GM21381 (cell line): ENCODE results near the gene TMEM187.

Experiments used
- ATAC-seq: cut with Tn5 transposase; IDR thresholded peaks from one replicate; pipeline ENCODE4 v1.9.1; 2021; ENCODE audit warnings: mild to moderate bottlenecking, moderate library complexity; ENCODE audit not compliant: unreplicated experiment

The TMEM187 gene

GRCh38 chrX:153934762-153935325 is 37.7 kb upstream of the TMEM187 start, which contains the start of gene NAA10:
Gene NAA10, minus strand, starts transcription at chrX:153935037. Its CDS starts 133 bp downstream, at chrX:153934904.
- peak; percentile 87 for ATAC-seq

DNA sequence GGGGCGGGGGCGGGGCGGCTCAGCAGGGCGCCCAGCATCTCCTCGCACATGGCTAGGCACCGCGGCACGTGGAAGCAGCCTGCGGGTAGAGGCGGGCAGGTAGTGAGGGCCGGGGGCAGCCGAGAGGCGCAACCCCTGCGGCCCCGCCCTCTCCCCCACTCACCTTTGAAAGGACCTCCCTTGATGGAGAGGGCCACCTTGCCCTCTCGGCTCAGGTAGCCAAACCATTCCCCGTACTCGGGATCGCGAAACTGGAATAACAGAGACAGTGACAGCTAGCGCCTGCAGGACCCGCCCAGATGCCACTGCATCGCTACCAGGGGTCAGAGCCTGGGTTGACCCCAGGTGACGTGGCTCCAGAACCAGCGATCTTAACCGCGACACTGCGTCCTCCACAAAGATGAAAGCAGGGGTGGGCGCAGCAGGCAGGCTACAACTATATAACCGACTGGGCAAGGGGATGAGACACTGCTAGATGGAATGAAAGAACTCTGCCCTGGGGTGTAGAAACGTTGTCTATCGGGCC is 37.2 kb upstream of the TMEM187 start:
- no peak for ATAC-seq

GRCh38 chrX:153937056-153937455 is 35.5 kb upstream of the TMEM187 start:
- no peak for ATAC-seq

DNA sequence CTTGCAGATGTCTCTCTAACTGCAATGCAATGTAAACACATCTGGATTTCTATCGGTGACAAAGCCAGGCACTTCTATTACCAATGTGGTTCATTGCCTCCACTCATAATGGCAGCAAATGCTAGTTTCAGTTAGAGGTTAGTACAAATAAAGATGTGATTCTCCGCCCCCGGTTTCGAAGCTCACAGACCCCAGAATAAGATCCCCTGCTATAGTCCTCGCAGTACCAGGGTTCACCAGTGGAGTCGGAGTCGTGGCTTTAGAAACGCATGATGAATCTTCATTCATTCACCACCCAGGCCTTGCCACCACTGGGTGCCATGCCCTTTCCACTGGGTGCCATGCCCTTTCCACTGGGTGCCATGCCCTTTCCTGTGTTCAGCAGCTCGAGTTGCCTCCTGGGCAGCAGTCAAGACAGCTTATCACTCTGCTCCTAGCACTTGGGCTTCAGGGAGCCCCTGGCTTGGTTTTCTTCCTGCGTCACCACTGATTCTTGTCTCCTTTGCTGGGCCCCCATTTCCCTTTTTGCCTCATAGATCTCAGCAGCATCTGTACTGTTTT is 34.2 kb upstream of the TMEM187 start:
- no peak for ATAC-seq

- no peak for ATAC-seq
Observed at GRCh38 chrX:153939573-153939972, 33.0 kb upstream of the TMEM187 start.

DNA sequence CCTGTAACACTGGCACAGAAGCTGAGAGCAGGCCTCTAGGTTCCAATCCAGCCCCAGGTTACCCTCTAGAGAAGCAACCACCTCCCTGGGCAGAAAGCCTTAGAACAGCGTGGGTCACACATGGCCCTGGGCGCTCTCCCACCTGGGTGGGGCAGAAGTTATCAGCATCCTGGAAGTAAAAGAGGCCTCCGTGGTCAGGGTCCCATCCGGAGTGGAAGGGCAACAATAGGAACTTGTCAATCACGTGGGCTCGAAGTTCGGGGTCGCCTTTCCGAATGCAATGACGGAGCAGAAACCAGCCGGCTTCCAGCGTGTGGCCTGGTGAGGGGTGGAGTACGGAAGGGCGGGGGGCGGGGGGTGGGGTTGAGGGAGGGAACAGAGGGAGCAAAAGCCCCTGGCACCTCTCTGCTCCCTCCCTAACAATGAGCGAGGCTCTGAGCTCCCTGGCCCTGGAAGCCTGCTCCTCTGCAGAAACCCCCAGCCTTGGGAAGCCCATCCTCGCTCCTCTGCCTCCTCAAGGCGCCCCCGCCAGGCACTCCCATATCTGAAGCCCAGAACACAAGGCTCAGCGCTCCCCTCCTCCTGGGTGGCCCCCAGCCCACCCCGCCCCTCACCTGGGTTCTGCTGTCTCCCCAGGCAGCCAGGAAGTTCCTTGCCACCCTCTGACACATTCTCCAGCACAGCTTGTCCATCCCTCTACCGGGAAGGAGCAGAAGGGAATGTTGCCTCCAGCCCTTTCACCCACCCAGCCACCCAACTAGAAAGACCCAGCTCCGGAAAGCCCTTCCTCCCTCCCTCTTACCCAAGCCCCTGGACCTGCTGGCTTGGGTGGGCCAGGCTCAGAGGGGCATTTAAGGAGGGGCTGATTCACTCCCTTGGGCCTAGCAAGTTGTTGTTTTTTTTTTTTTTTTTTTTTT is 31.0 kb upstream of the TMEM187 start:
- ATAC-seq, result no peak

DNA sequence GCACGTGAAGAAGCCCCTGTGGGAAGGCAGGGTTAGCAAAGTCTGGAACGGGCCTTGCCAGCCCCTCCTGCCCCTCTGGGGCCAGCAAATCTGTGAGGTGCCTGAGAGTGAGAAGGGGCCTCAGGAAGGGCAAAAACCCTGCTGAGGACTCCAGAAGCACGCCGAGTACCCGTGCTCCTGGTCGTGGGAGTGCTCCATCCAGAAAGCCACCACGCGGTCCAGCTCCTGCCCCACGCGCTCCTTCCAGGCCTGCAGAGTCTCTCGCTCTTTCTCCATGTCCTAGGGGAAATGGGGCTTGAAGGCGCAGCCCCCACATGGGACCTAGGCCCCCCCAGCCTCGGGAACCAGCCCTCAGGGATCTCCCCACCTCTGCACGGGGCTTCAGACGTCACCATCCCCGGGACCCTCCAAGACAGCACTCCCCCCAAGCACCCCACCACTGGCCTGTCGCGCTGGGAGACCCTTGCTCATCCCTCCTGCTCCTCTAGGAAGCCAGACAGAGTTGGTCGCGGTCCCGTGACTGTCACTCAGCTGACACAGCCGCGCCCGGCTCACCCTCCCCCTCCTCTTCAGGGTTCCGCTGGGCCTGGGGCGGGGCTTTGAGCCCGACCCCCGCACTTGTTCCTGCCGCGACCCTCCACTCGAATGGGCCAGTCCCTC is 28.3 kb upstream of the TMEM187 start, which contains the start of gene RENBP:
RENBP (minus strand) TSS at position 504 of the 660 bp plus-strand sequence; CDS start at position 471, 33 bp downstream.
- ATAC-seq, result no peak

GRCh38 chrX:153944800-153945150 is 27.8 kb upstream of the TMEM187 start:
- ATAC-seq, result no peak

GRCh38 chrX:153945956-153946943 is 26.3 kb upstream of the TMEM187 start:
- ATAC-seq, result no peak

DNA sequence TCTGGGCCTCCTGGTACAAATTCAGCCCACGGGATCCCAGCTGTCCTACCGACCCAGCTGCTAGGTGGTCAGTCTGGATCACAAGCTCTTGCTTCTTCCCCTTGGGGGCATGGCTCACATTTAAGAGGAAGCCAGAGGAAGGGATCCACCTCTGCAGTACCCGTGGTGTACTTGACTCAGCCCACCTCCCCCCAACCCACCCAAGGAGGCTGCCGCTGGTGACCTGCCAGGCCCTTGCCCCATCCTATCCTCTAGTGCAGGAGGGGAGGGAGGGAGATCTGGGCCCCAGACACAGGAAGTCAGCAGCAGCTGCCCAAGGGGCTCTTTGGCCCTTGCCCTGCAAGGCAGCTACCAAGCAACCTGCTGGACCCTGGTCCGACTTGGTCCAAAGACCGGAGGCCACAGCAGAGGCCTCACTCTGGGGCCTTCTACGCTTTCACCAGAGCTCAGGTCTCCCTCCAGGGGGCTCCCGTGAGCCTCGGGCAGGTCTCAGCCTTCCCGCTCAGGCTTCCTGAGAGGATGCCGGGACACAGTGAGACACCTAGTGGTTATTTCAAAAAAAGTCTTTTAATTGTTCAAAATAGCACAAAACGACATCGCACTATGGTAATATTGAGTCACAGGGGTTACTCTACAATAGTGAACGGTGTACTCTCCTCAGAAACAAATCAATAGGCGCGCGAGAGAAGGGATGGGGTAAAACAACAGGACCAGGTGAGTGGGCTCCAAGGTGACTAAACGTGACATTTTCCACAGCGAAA is 25.4 kb upstream of the TMEM187 start:
- ATAC-seq, result peak; percentile 71

- ATAC-seq, result no peak
Observed at GRCh38 chrX:153948002-153948466, 24.5 kb upstream of the TMEM187 start.

GRCh38 chrX:153948847-153949805 is 23.4 kb upstream of the TMEM187 start:
- ATAC-seq, result no peak

- no peak for ATAC-seq
Observed at GRCh38 chrX:153950127-153950526, 22.4 kb upstream of the TMEM187 start.

DNA sequence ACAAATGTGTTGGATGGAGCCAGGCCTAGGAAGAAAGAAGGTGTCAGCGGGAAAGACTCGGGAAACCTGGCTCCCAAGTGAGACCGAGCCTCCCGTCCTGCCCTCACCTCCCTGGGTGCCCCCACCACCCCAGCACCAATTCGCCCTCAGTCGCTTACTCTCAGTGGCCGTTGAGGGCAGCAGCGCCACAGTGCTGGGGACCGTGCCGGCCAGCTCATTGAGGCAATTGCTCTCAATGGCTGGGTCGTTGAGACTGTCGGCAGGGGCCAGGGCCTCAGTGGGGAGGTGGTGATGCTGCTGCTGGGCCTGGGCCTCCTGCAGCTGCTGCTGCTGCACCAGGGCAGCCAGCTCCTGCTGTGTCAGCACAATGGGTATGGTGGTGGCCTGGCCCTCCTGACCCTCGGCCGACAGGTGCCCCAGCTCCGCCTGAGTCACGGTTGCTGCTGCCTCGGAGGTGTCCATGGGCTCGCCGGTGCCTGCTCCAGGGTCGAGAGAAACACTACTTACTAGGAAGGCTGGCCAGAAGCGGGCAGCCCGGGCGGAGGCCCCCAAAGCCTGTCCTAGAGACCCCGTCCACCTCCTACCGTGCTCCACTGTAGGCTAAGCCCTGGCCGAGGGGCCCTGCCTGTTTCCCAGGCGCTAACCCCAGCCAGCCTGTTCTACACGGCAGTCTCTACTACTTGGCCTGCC is 20.7 kb upstream of the TMEM187 start:
- no peak for ATAC-seq

DNA sequence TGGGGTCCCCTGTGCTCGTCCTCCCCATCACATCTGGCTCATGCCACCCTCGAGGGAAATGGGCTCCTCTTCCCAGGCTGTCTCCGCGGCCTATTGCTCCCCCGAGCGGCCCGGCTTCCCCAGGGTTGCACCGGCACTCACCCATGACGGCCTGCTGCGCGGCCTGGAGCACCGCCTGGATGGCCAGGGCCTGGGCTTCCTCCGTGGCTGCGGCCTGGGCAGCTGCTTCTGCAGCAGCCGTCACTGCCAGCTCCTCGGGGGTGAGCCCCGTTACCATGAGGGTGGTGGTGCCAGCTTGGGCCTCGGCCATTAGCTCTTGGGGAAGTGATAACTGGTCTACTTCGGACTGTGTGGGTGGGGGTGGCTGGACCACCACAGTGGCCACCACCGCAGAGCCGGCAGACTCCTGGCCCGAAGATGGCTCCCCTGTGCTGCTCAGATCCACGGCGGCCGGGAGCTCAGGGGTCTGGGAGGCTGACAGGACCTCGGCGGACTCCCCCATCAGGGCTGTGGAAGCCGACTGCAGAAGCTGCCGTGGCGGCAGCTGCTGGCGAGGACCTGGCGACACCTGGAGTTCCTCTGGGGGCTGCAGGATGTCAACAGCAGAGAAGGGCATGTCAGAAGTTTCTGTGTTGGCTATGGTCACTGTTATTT is 20.1 kb upstream of the TMEM187 start:
- ATAC-seq, result no peak

DNA sequence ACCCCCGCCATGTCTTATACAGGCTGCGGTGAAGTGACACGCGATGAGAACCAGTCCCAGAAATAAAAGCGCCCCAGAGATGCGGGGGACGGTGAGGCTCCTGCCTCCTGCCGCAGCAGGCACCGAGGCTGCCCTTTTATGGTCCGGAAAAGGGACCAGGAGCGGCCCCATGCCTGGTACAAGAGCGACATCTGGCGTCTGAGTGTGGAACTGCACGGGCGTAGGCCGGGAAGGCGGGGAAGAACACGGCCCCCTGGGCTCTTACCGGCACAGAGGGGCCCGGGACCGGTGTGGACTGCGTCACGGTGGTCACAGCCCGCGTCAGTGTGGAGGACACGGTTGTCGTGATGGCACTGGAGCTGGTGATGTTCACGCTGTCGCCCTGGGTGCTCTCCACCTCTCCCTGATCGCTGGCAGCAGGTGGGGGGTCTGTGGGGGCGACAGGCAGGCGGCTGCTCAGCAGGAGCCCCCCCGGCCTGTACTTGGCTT is 19.2 kb upstream of the TMEM187 start:
- ATAC-seq, result no peak
